Activated CD4-positive, alpha-beta T cell treated with anti-CD3 and anti-CD28 coated beads for 36 hours (primary cell): ENCODE results near the gene AKAP8L. TPM values are rescaled to one million over a fixed set of nuclear protein-coding genes. Genes with fewer than 3 reads are reported as not detected.

Experiments used
- ATAC-seq: fragments of 200-7000 bp; cut with Tn5 transposase; one replicate; pipeline ENCODE4 v1.10.0; 2021; ENCODE audit warnings: mild to moderate bottlenecking, moderate library complexity
- CTCF ChIA-PET: fragments of 350-600 bp; sonication (Branson Sonifier 250); formaldehyde crosslinking; loops from one replicate; lab custom pipeline; 2021; ENCODE audit warnings: antibody characterized with exemption; lab: Charles Lee
- POLR2A ChIA-PET: fragments of 350-600 bp; sonication (Branson Sonifier 250); formaldehyde crosslinking; loops from one replicate; lab custom pipeline; 2021; ENCODE audit warnings: antibody characterized with exemption, inconsistent platforms; lab: Charles Lee
- DNase-seq: peaks from one replicate; pipeline ENCODE4 v3.0.0-alpha.2; 2020
- H3K27ac Mint-ChIP-seq: one replicate; pipeline ENCODE4 v1.8.0; 2021; ENCODE audit warnings: mixed read lengths
- H3K27me3 Mint-ChIP-seq: one replicate; pipeline ENCODE4 v1.8.0; 2021; ENCODE audit warnings: mixed read lengths
- H3K36me3 Mint-ChIP-seq: one replicate; pipeline ENCODE4 v1.8.0; 2021; ENCODE audit warnings: low read depth, mixed read lengths
- H3K4me1 Mint-ChIP-seq: one replicate; pipeline ENCODE4 v1.8.0; 2021; ENCODE audit warnings: mixed read lengths
- H3K4me3 Mint-ChIP-seq: one replicate; pipeline ENCODE4 v1.8.0; 2021; ENCODE audit warnings: mild to moderate bottlenecking, moderate library complexity, mixed read lengths
- H3K9me3 Mint-ChIP-seq: one replicate; pipeline ENCODE4 v1.8.0; 2021; ENCODE audit warnings: low read depth, mixed read lengths
- intact Hi-C, 2 experiments: fragments of 100-400 bp; cut with DNase I in 1 of 2; cut with micrococcal nuclease in 1 of 2; formaldehyde crosslinking; loops; one replicate each; pipeline versions ENCODE4 v1.14.2 to v1.15.1; 2022 to 2024; cut with DNase I, micrococcal nuclease
- total RNA-seq, 2 experiments: library from RNA; stranded (reverse); gene quantifications; one replicate each; pipeline ENCODE4 v1.2.3, GENCODE V29; 2021

AKAP8L gene
- total RNA-seq, 2 experiments from 2014 or later, result 76.2 to 89.9 TPM

- peaks cover 17% of the 10 kb centered on the region for H3K4me1 Mint-ChIP-seq
- ChIA-PET CTCF (no interaction called here), POLR2A (interaction anchor here (0.5 kb wide), 1 partner anchor 14 kb away, joined by 5 read pairs; no protein-coding TSS in a partner anchor)
- ATAC-seq (no peak), DNase-seq (no peak)
- H3K4me3 Mint-ChIP-seq, result peak overlapping the region; percentile 55
- H3K27ac Mint-ChIP-seq, result peak overlapping the region; percentile 21
- peaks cover 28% of the 10 kb centered on the region for H3K36me3 Mint-ChIP-seq
- intact Hi-C loops, result loop anchor here in 1 of 2 experiments (1.0 kb wide), 1 partner anchor 17 kb away; no protein-coding TSS in a partner anchor
- H3K9me3 Mint-ChIP-seq, result no peaks in the 10 kb centered on the region
- H3K27me3 Mint-ChIP-seq, result no peaks in the 10 kb centered on the region
These were observed 30.2 kb upstream of the AKAP8L start for GRCh38 chr19:15448778-15449619.

- CTCF ChIA-PET, result no interaction called here
- POLR2A ChIA-PET, result interaction anchor here (1.1 kb wide), 1 partner anchor 69 kb away, joined by 3 read pairs; the partner anchor contains the start of gene AKAP8
- no peaks in the 10 kb centered on the region for H3K27me3 Mint-ChIP-seq
- no peaks in the 10 kb centered on the region for H3K9me3 Mint-ChIP-seq
- no peak for DNase-seq
- ATAC-seq, result no peak
- intact Hi-C loops, result no loop called here
- peak overlapping the region; percentile 21 for H3K27ac Mint-ChIP-seq
- H3K36me3 Mint-ChIP-seq, result peaks cover 21% of the 10 kb centered on the region
- H3K4me3 Mint-ChIP-seq, result peak overlapping the region; percentile 55
- H3K4me1 Mint-ChIP-seq, result peaks cover 17% of the 10 kb centered on the region
These were observed 29.4 kb upstream of the AKAP8L start for GRCh38 chr19:15448044-15448777.

DNA sequence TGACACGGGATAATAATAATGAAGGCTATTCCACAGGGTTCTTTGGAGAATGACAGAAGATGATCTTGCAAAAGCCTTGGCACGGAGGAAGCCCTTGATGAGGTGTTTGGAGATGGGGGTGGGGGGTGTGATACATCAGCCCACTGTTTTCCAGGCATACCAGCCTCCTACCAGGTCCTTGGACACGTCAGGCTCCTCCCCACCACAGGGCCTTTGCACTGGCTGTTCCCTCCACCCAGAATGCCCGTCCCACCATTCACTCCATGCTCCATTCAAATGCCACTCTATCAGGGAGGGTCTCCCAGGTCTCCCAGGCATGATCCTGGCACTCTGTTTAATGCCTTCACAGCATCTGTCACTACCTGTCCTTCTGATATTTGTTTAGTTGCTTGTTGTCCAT, 28.3 kb upstream of the AKAP8L start:
- POLR2A ChIA-PET, result interaction anchor here (1.1 kb wide), 1 partner anchor 68 kb away, joined by 3 read pairs; the partner anchor contains the start of gene AKAP8
- H3K36me3 Mint-ChIP-seq, result peaks cover 13% of the 10 kb centered on the region
- H3K4me1 Mint-ChIP-seq, result peaks cover 17% of the 10 kb centered on the region
- ATAC-seq (no peak), DNase-seq (no peak)
- CTCF ChIA-PET, result interaction anchor here (0.5 to 1.0 kb wide), 2 partner anchors 27 to 272 kb away, joined by 3 read pairs; no protein-coding TSS in a partner anchor
- no peaks in the 10 kb centered on the region for H3K9me3 Mint-ChIP-seq
- intact Hi-C loops, result no loop called here
- no peak overlapping the region for H3K27ac Mint-ChIP-seq
- no peak overlapping the region for H3K4me3 Mint-ChIP-seq
- no peaks in the 10 kb centered on the region for H3K27me3 Mint-ChIP-seq

- Mint-ChIP-seq H3K27ac (no peak overlapping the region), H3K27me3 (no peaks in the 10 kb centered on the region), H3K4me1 (peaks cover 12% of the 10 kb centered on the region), H3K36me3 (peaks cover 5% of the 10 kb centered on the region), H3K4me3 (no peak overlapping the region), H3K9me3 (no peaks in the 10 kb centered on the region)
- DNase-seq (no peak), ATAC-seq (no peak)
- intact Hi-C loops, result no loop called here
- POLR2A ChIA-PET, result no interaction called here
- CTCF ChIA-PET, result interaction anchor here (0.6 to 1.0 kb wide), 2 partner anchors 26 to 1551 kb away, joined by 3 read pairs; no protein-coding TSS in a partner anchor
These were observed 27.1 kb upstream of the AKAP8L start for GRCh38 chr19:15445807-15446376.

DNA sequence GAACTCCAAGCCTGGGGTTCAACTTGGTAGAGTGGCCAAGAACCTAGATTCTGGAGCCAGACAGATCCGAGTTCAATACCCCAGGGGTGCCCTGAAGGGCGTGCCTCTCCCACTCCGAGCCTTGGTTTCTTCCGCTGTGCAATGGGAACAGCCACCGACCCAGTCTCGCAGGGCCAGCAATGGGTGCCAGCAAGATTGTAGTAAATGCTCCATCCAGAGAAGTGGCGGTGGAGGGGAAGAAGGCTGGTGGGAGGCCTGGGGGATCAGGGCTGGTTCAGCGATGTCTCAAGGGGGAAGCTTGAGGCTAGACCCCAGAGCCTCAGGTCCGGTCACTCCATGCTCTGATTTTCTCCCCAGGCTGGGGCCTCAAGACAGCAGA, 26.4 kb upstream of the AKAP8L start:
- intact Hi-C loops, result no loop called here

GRCh38 chr19:15444505-15445226, 25.9 kb upstream of the AKAP8L start:
- no peak for ATAC-seq
- H3K4me3 Mint-ChIP-seq, result no peak overlapping the region
- POLR2A ChIA-PET, result no interaction called here
- intact Hi-C loops, result no loop called here
- CTCF ChIA-PET, result no interaction called here
- DNase-seq, result no peak
- H3K27me3 Mint-ChIP-seq, result no peaks in the 10 kb centered on the region
- H3K27ac Mint-ChIP-seq, result no peak overlapping the region
- peaks cover 5% of the 10 kb centered on the region for H3K4me1 Mint-ChIP-seq
- no peaks in the 10 kb centered on the region for H3K9me3 Mint-ChIP-seq
- H3K36me3 Mint-ChIP-seq, result no peaks in the 10 kb centered on the region

More for the DNA sequence above, 26.4 kb upstream of the AKAP8L start:
- H3K9me3 Mint-ChIP-seq, result no peaks in the 10 kb centered on the region
- H3K27me3 Mint-ChIP-seq, result no peaks in the 10 kb centered on the region
- no peak overlapping the region for H3K4me3 Mint-ChIP-seq
- ATAC-seq, result no peak
- no peak for DNase-seq
- CTCF ChIA-PET, result no interaction called here
- H3K4me1 Mint-ChIP-seq, result peaks cover 6% of the 10 kb centered on the region
- H3K36me3 Mint-ChIP-seq, result peaks cover under 1% of the 10 kb centered on the region
- H3K27ac Mint-ChIP-seq, result no peak overlapping the region
- POLR2A ChIA-PET, result no interaction called here

- Mint-ChIP-seq H3K4me1 (peaks cover 4% of the 10 kb centered on the region), H3K36me3 (no peaks in the 10 kb centered on the region), H3K4me3 (no peak overlapping the region), H3K9me3 (no peaks in the 10 kb centered on the region), H3K27ac (no peak overlapping the region), H3K27me3 (no peaks in the 10 kb centered on the region)
- no peak for ATAC-seq
- ChIA-PET POLR2A (no interaction called here), CTCF (interaction anchor here (0.7 kb wide), 1 partner anchor 117 kb away, joined by 3 read pairs; no protein-coding TSS in a partner anchor)
- intact Hi-C loops, result no loop called here
- no peak for DNase-seq
These were observed 25.1 kb upstream of the AKAP8L start for GRCh38 chr19:15443838-15444237.

- H3K4me1 Mint-ChIP-seq, result no peaks in the 10 kb centered on the region
- intact Hi-C loops, result no loop called here
- POLR2A ChIA-PET, result no interaction called here
- no peaks in the 10 kb centered on the region for H3K9me3 Mint-ChIP-seq
- no peak overlapping the region for H3K4me3 Mint-ChIP-seq
- no peak overlapping the region for H3K27ac Mint-ChIP-seq
- no peaks in the 10 kb centered on the region for H3K27me3 Mint-ChIP-seq
- CTCF ChIA-PET, result interaction anchor here (0.7 kb wide), 1 partner anchor 117 kb away, joined by 3 read pairs; no protein-coding TSS in a partner anchor
- H3K36me3 Mint-ChIP-seq, result no peaks in the 10 kb centered on the region
- ATAC-seq (no peak), DNase-seq (no peak)
These were observed 24.5 kb upstream of the AKAP8L start for GRCh38 chr19:15443325-15443724.

- no peak for DNase-seq
- Mint-ChIP-seq H3K36me3 (no peaks in the 10 kb centered on the region), H3K4me1 (no peaks in the 10 kb centered on the region)
These were observed 23.5 kb upstream of the AKAP8L start for GRCh38 chr19:15442142-15442920.

GRCh38 chr19:15441317-15441716, 22.5 kb upstream of the AKAP8L start:
- Mint-ChIP-seq H3K36me3 (no peaks in the 10 kb centered on the region), H3K9me3 (no peaks in the 10 kb centered on the region), H3K4me3 (no peak overlapping the region), H3K4me1 (peaks cover 1% of the 10 kb centered on the region), H3K27ac (no peak overlapping the region), H3K27me3 (no peaks in the 10 kb centered on the region)
- CTCF ChIA-PET, result no interaction called here
- ATAC-seq, result peak; percentile 38
- DNase-seq, result no peak
- intact Hi-C loops, result no loop called here
- POLR2A ChIA-PET, result no interaction called here

More at GRCh38 chr19:15442142-15442920, 23.5 kb upstream of the AKAP8L start:
- Mint-ChIP-seq H3K4me3 (no peak overlapping the region), H3K9me3 (no peaks in the 10 kb centered on the region), H3K27ac (no peak overlapping the region), H3K27me3 (no peaks in the 10 kb centered on the region)
- intact Hi-C loops, result no loop called here
- no peak for ATAC-seq
- POLR2A ChIA-PET, result no interaction called here
- CTCF ChIA-PET, result no interaction called here
